ENCODE measurements around the gene MMP17.
A peak's percentile ranks its signal among the peaks of the same experiment; 100 is the strongest.
"Not testable (repeated sequence)": the region's sequence is repeated elsewhere in the genome, so short reads cannot be mapped to it uniquely, and the experiment has no call there.

The MMP17 gene

DNA sequence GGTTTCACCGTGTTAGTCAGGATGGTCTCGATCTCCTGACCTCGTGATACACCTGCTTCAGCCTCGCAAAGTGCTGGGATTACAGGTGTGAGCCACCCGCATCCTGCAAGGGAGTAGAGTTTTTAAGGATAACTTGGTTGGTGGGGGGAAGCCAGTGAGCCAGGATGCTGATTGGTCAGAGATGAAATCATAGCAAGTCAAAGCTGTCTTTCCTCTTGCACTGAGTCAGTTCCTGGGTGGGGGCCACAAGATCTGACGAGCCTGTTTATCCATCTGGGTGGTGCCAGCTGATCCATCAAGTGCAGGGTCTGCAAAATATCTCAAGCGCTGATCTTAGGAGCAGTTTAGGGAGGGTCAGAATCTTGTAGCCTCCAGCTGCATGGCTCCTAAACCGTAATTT lies 56.9 kb downstream of the MMP17 start:
- not testable (repeated sequence) for DNase-seq (ENCODE audit: extremely low spot score, insufficient read length, low read depth)

GRCh38 chr12:131885543-131886057 lies 57.4 kb downstream of the MMP17 start:
- DNase-seq (ENCODE audit: extremely low spot score, insufficient read length, low read depth): no peak
- no peak for FAIRE-seq

More for the DNA sequence above, 56.9 kb downstream of the MMP17 start:
- FAIRE-seq: not testable (repeated sequence)

- FAIRE-seq; DNase-seq (ENCODE audit: extremely low spot score, insufficient read length, low read depth): not testable (repeated sequence)
These were observed 63.5 kb downstream of the MMP17 start for GRCh38 chr12:131891722-131892121.

DNA sequence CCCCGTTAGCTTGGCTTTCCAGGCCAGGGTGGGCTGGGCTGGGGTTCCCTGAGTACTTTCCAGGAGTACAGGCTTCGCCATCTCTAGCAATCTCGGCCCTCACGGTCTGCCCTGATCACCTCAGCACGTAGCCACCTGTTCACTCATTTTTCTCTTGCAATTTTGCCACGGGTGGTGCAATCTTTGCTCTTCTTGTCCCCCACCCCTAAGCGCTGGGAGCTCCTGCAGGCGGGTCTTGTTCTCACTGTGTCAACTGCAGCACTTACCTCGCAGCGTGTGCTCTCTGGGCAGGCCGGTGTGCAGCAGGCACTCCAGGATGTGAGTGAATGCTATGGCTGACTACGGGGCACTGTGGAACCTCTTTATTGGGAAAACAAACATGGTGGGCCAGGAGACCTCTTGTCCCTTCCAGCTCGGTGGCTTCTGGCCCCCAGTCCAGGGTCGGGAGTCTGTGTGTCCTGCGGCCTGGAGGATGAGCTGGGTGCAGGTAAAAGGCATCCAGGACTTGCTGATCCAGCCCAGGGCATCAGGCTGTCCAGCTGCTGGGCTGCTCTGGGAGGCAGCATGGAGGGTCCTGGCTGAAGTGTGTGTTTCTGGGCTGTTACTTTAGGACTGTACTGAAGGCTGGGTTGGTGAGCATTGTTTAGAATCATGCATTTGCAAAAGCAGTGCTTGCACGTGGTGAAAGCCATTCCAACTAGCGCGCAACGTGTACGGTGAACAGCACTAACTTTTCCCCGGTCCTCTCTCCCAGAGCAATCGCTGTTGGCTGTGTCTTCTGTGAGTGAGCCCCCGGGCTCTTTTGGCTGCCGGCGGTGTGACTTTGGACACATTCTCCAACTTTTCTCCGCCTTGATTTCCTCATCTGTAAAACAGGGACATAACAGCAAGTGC lies 64.8 kb downstream of the MMP17 start:
- DNase-seq (ENCODE audit: extremely low spot score, insufficient read length, low read depth) (no peak), FAIRE-seq (no peak)

GRCh38 chr12:131893605-131894312 lies 65.6 kb downstream of the MMP17 start:
- no peak for FAIRE-seq
- DNase-seq (ENCODE audit: extremely low spot score, insufficient read length, low read depth): no peak

GRCh38 chr12:131894313-131894860 lies 66.2 kb downstream of the MMP17 start, which contains the start of gene ULK1:
Gene ULK1, plus strand, starts transcription at chr12:131894622. Its CDS starts 380 bp downstream, at chr12:131895002.
- FAIRE-seq: peak; percentile 5
- DNase-seq (ENCODE audit: extremely low spot score, insufficient read length, low read depth): peak; percentile 99

DNA sequence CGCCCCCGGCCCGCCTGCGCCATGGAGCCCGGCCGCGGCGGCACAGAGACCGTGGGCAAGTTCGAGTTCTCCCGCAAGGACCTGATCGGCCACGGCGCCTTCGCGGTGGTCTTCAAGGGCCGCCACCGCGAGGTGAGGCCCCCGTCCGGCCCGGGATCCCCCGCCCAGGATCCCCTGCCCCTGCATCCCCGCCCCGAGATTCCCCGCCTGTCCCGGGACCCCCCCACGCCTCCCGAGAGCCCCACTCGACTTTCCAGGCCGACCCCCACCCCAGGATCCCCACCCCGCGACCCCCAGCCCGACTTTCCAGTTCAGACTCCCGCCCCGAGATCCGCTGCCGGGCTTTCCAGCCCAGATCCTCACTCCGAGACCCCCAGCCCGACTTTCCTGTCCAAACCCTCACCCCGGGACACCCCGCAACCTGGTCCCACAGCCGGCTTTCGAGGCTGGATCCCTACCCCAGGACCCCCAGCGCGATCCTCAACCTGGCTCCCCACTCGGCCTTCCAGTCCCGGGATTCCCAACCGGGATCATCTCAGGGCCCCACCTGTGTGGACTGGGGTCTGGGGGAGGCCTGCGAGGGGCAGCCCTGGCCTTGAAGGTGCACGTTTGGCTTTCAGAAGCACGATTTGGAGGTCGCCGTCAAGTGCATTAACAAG lies 66.9 kb downstream of the MMP17 start:
- FAIRE-seq (no peak), DNase-seq (ENCODE audit: extremely low spot score, insufficient read length, low read depth) (no peak)

DNA sequence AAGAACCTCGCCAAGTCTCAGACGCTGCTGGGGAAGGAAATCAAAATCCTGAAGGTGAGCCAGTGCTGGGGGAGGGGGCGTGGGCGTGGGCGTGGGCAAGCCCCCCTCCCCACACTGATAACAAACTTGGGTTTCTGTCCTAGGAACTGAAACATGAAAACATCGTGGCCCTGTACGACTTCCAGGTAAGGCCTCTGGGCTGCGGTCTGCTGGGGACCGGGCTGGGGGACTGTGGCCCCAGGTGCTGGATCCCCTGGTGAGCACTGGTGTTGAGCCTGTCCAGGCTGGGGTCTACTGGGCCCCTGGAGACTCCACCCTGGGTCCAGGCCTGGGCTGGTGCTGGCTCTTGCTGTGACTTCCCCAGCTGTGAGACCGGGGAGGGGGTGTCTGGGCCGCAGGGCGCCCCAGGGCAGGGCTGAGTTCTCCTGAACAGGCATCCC lies 67.5 kb downstream of the MMP17 start:
- DNase-seq (ENCODE audit: extremely low spot score, insufficient read length, low read depth) (no peak), FAIRE-seq (no peak)

DNA sequence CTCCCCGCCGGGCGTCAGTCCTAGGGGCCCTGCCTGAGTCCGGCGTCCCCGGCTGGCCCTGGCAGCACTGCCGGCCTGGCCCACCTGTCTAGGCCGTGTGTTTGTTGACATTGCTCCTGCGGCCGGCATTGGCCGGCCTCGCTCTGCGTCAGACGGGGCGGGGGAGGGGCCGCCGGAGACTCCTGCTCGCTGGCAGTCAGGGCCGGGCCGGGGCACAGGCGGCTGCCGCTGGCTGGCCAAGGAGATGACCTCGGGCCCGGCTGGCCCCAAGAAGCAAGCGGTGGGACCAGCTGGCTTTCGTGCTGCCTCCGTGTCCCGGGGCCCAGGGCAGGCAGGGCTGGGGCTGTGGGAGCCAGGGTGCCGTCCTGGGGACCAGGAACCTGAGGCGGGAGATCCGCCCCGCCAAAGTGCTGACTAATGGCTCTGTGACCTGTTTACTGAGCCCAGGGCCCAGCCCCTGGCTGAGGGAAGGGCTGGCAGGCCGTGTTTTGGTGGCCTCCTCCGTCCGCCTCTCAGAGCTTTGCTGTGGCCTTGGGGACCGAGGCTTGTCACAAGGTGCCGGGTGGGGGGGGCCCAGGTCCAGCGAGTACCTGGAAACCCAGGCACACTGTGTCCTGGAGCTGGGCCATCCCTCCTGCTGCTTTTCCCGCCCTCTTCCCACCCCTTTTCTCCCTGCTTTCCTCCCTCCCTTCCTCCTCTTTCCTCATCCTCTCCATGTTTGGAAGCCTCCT lies 68.1 kb downstream of the MMP17 start:
- FAIRE-seq (peak; percentile 61), DNase-seq (ENCODE audit: extremely low spot score, insufficient read length, low read depth) (peak; percentile 71)

GRCh38 chr12:131896811-131897270 lies 68.6 kb downstream of the MMP17 start:
- FAIRE-seq: no peak

GRCh38 chr12:131897276-131897675 lies 69.1 kb downstream of the MMP17 start:
- no peak for FAIRE-seq

More at GRCh38 chr12:131896811-131897270, 68.6 kb downstream of the MMP17 start:
- DNase-seq (ENCODE audit: extremely low spot score, insufficient read length, low read depth): no peak

GRCh38 chr12:131897875-131898274 lies 69.7 kb downstream of the MMP17 start:
- DNase-seq (ENCODE audit: extremely low spot score, insufficient read length, low read depth) (no peak), FAIRE-seq (no peak)

More at GRCh38 chr12:131897276-131897675, 69.1 kb downstream of the MMP17 start:
- DNase-seq (ENCODE audit: extremely low spot score, insufficient read length, low read depth): no peak

DNA sequence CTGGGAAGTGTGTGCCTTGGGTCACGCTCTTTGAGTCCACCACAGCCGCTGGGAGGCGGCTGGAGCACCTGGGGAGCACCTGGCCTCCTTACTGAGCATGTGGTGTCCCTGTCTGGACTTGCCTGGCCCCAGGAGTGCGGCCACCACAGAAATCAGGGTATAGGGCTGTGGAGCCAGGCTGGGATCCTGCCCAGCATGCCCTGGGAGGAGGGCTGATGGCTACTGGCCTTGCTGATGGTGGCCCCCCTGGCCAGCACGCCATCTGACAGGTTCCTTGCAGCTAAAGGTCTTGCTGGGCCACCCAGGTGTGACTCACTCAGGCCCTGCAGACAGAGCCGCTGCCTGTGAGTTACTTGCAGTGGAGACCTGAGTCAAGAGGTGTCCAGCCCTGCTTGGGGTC lies 72.2 kb downstream of the MMP17 start:
- DNase-seq (ENCODE audit: extremely low spot score, insufficient read length, low read depth) (no peak), FAIRE-seq (no peak)
